Mesenchymal stem cell (in vitro differentiated cells and primary cell): Measurements from ENCODE around the gene SNAPC4.

Experiments
- DNase-seq: peaks from one replicate; pipeline ENCODE4 v3.0.0-alpha.2; 2013
- H2AFZ ChIP-seq: one replicate; pipeline ENCODE4 v1.6.1; 2013; ENCODE audit warnings: low read depth, mild to moderate bottlenecking, control low read depth, inconsistent platforms, low read length, moderate library complexity
- H2AK5ac ChIP-seq: 2 replicates; pipeline ENCODE4 v1.6.1; 2013; ENCODE audit warnings: low read length, moderate library complexity, mild to moderate bottlenecking, inconsistent platforms; ENCODE audit not compliant: severe bottlenecking
- H2BK120ac ChIP-seq: one replicate; pipeline ENCODE4 v1.6.1; 2013; ENCODE audit warnings: low read depth, mild to moderate bottlenecking, inconsistent platforms, low read length, moderate library complexity
- H2BK12ac ChIP-seq, 2 experiments: one replicate each; pipeline ENCODE4 v1.6.1; 2013; ENCODE audit warnings: inconsistent platforms in 2 of 2, low read length in 2 of 2, mild to moderate bottlenecking in 2 of 2, moderate library complexity in 2 of 2, control low read depth in 1 of 2
- H2BK15ac ChIP-seq: one replicate; pipeline ENCODE4 v1.6.1; 2013; ENCODE audit warnings: mild to moderate bottlenecking, low read depth, inconsistent platforms; ENCODE audit not compliant: poor library complexity, severe bottlenecking
- H2BK5ac ChIP-seq: 2 replicates; pipeline ENCODE4 v1.6.1; 2013; ENCODE audit warnings: low read depth, mild to moderate bottlenecking, low read length, control low read depth, inconsistent platforms; ENCODE audit not compliant: poor library complexity, severe bottlenecking
- H3K14ac ChIP-seq, 2 experiments: one replicate each; pipeline ENCODE4 v1.6.1; 2013; ENCODE audit warnings: inconsistent platforms in 2 of 2, low read length in 2 of 2, control low read depth in 1 of 2, mild to moderate bottlenecking in 1 of 2, moderate library complexity in 1 of 2
- H3K18ac ChIP-seq, 2 experiments: one replicate each; pipeline ENCODE4 v1.6.1; 2013; ENCODE audit warnings: inconsistent platforms in 2 of 2, low read length in 2 of 2, control low read depth in 1 of 2, low read depth in 1 of 2, mild to moderate bottlenecking in 1 of 2
- H3K23ac ChIP-seq, 2 experiments: one replicate each; pipeline ENCODE4 v1.6.1; 2013; ENCODE audit warnings: inconsistent platforms in 2 of 2, low read length in 2 of 2, mild to moderate bottlenecking in 2 of 2, moderate library complexity in 2 of 2, control low read depth in 1 of 2
- H3K27ac ChIP-seq: 2 replicates; pipeline ENCODE4 v1.5.1; 2013; ENCODE audit warnings: mild to moderate bottlenecking, moderate library complexity, low read length, control low read depth, inconsistent platforms; ENCODE audit not compliant: poor library complexity, severe bottlenecking
- H3K27me3 ChIP-seq, 2 experiments: 2 replicates each; pipeline versions ENCODE4 v1.6.1 to v1.7.0; 2013; ENCODE audit warnings: low read length in 2 of 2, mild to moderate bottlenecking in 2 of 2, moderate library complexity in 2 of 2, control low read depth in 1 of 2, inconsistent platforms in 1 of 2; ENCODE audit not compliant: control insufficient read depth in 1 of 2, insufficient read depth in 1 of 2
- H3K36me3 ChIP-seq, 2 experiments: 2 replicates each; pipeline versions ENCODE4 v1.6.1 to v1.7.0; 2013; ENCODE audit warnings: low read length in 2 of 2, control low read depth in 1 of 2, inconsistent platforms in 1 of 2, low read depth in 1 of 2, mild to moderate bottlenecking in 1 of 2; ENCODE audit not compliant: insufficient read depth in 2 of 2, control insufficient read depth in 1 of 2
- H3K4ac ChIP-seq, 2 experiments: one replicate each; pipeline ENCODE4 v1.6.1; 2013; ENCODE audit warnings: inconsistent platforms in 2 of 2, low read length in 2 of 2, mild to moderate bottlenecking in 2 of 2, moderate library complexity in 2 of 2, control low read depth in 1 of 2, low read depth in 1 of 2
- H3K4me1 ChIP-seq: 2 replicates; pipeline ENCODE4 v1.6.1; 2013; ENCODE audit warnings: low read depth, low read length, control low read depth; ENCODE audit not compliant: control insufficient read depth, insufficient read depth
- H3K4me2 ChIP-seq: 2 replicates; pipeline ENCODE4 v1.6.1; 2013; ENCODE audit warnings: low read length, mild to moderate bottlenecking, inconsistent platforms; ENCODE audit not compliant: poor library complexity, severe bottlenecking
- H3K4me3 ChIP-seq, 2 experiments: 2 replicates each; pipeline versions ENCODE4 v1.5.1 to v1.7.0; 2013; ENCODE audit warnings: low read length in 2 of 2, mild to moderate bottlenecking in 2 of 2, control low read depth in 1 of 2, low read depth in 1 of 2; ENCODE audit not compliant: insufficient read depth in 1 of 2
- H3K79me1 ChIP-seq: replicated peaks from 2 replicates; pipeline ENCODE4 v1.6.1; 2013; ENCODE audit warnings: mild to moderate bottlenecking, control low read depth, low read length, inconsistent platforms; ENCODE audit not compliant: poor library complexity, severe bottlenecking
- H3K9ac ChIP-seq: 2 replicates; pipeline ENCODE4 v1.7.0; 2013; ENCODE audit warnings: mild to moderate bottlenecking, low read length, moderate library complexity
- H3K9me3 ChIP-seq: 2 replicates; pipeline ENCODE4 v1.7.0; 2013; ENCODE audit warnings: mild to moderate bottlenecking, low read length; ENCODE audit not compliant: control insufficient read depth
- H4K8ac ChIP-seq: one replicate; pipeline ENCODE4 v1.6.1; 2013; ENCODE audit warnings: inconsistent platforms, mild to moderate bottlenecking, low read length, moderate library complexity
- H4K91ac ChIP-seq: one replicate; pipeline ENCODE4 v1.6.1; 2013; ENCODE audit warnings: mild to moderate bottlenecking, low read length, inconsistent platforms
- WGBS: methylation state at CpG from one replicate; pipeline ENCODE4 v1.1.7; 2013; ENCODE audit warnings: mixed read lengths; 5-methylcytosine and 5-hydroxymethylcytosine counted together

Gene SNAPC4

GRCh38 chr9:136423432-136424146 lies 23.6 kb upstream of the SNAPC4 start:
- no peak for DNase-seq

GRCh38 chr9:136422876-136423275 lies 22.9 kb upstream of the SNAPC4 start:
- no peak overlapping the region for H2BK15ac ChIP-seq
- H4K91ac ChIP-seq = no peak overlapping the region
- H4K8ac ChIP-seq = no peak overlapping the region
- no peak overlapping the region for H3K4ac ChIP-seq
- H3K14ac ChIP-seq = no peak overlapping the region
- H3K9ac ChIP-seq = no peak overlapping the region
- no peak overlapping the region for H3K4me3 ChIP-seq
- no peak overlapping the region for H3K23ac ChIP-seq
- no peak overlapping the region for H2AFZ ChIP-seq
- peaks cover 3% of the 10 kb centered on the region for H3K4me1 ChIP-seq
- H3K9me3 ChIP-seq = no peaks in the 10 kb centered on the region
- H2AK5ac ChIP-seq = no peak overlapping the region
- WGBS = 98% methylated on average over 26 of the region's 26 CpGs
- H3K27ac ChIP-seq = no peak overlapping the region
- no peak for DNase-seq
- no peak overlapping the region for H3K4me2 ChIP-seq
- no peak overlapping the region for H2BK12ac ChIP-seq
- H3K36me3 ChIP-seq = peaks cover 72 to 76% of the 10 kb centered on the region in 2 experiments
- H3K18ac ChIP-seq = no peak overlapping the region
- H3K79me1 ChIP-seq = peaks cover 36% of the 10 kb centered on the region
- H2BK5ac ChIP-seq = no peak overlapping the region
- H3K27me3 ChIP-seq = no peaks in the 10 kb centered on the region
- H2BK120ac ChIP-seq = no peak overlapping the region

More at GRCh38 chr9:136423432-136424146, 23.6 kb upstream of the SNAPC4 start:
- H2AK5ac ChIP-seq = no peak overlapping the region
- no peaks in the 10 kb centered on the region for H3K27me3 ChIP-seq
- H3K4me1 ChIP-seq = peaks cover 3% of the 10 kb centered on the region
- no peak overlapping the region for H3K14ac ChIP-seq
- H3K18ac ChIP-seq = no peak overlapping the region
- H3K4me2 ChIP-seq = no peak overlapping the region
- no peak overlapping the region for H2AFZ ChIP-seq
- no peak overlapping the region for H2BK12ac ChIP-seq
- no peak overlapping the region for H2BK5ac ChIP-seq
- H3K9ac ChIP-seq = no peak overlapping the region
- peaks cover 69% of the 10 kb centered on the region in 2 experiments for H3K36me3 ChIP-seq
- H3K27ac ChIP-seq = no peak overlapping the region
- no peak overlapping the region for H2BK15ac ChIP-seq
- 94% methylated on average over 43 of the region's 43 CpGs for WGBS
- no peak overlapping the region for H4K91ac ChIP-seq
- no peak overlapping the region for H3K23ac ChIP-seq
- H3K9me3 ChIP-seq = no peaks in the 10 kb centered on the region
- no peak overlapping the region for H2BK120ac ChIP-seq
- H4K8ac ChIP-seq = no peak overlapping the region
- no peak overlapping the region for H3K4ac ChIP-seq
- H3K79me1 ChIP-seq = peaks cover 31% of the 10 kb centered on the region
- no peak overlapping the region for H3K4me3 ChIP-seq

GRCh38 chr9:136421791-136422190 lies 21.8 kb upstream of the SNAPC4 start:
- H3K4me3 ChIP-seq = no peak overlapping the region
- H3K4me2 ChIP-seq = no peak overlapping the region
- no peak overlapping the region for H2AK5ac ChIP-seq
- peaks cover 3% of the 10 kb centered on the region for H3K4me1 ChIP-seq
- H3K27me3 ChIP-seq = no peaks in the 10 kb centered on the region
- no peak overlapping the region for H4K8ac ChIP-seq
- H3K18ac ChIP-seq = no peak overlapping the region
- no peak overlapping the region for H3K4ac ChIP-seq
- no peak overlapping the region for H4K91ac ChIP-seq
- H2BK120ac ChIP-seq = no peak overlapping the region
- H3K9ac ChIP-seq = no peak overlapping the region
- no peak overlapping the region for H2AFZ ChIP-seq
- WGBS = 93% methylated on average over 21 of the region's 21 CpGs
- no peak overlapping the region for H3K27ac ChIP-seq
- H3K36me3 ChIP-seq = peaks cover 82 to 87% of the 10 kb centered on the region in 2 experiments
- H2BK5ac ChIP-seq = no peak overlapping the region
- no peak overlapping the region for H3K23ac ChIP-seq
- H3K9me3 ChIP-seq = no peaks in the 10 kb centered on the region
- H2BK12ac ChIP-seq = no peak overlapping the region
- H3K79me1 ChIP-seq = peaks cover 40% of the 10 kb centered on the region
- no peak for DNase-seq
- no peak overlapping the region for H3K14ac ChIP-seq
- H2BK15ac ChIP-seq = no peak overlapping the region

GRCh38 chr9:136419092-136419420 lies 19.1 kb upstream of the SNAPC4 start:
- no peak overlapping the region for H3K9ac ChIP-seq
- H3K4me1 ChIP-seq = no peaks in the 10 kb centered on the region
- no peak overlapping the region for H4K91ac ChIP-seq
- WGBS = 97% methylated on average over 12 of the region's 12 CpGs
- no peaks in the 10 kb centered on the region for H3K9me3 ChIP-seq
- H2BK12ac ChIP-seq = no peak overlapping the region
- no peaks in the 10 kb centered on the region for H3K27me3 ChIP-seq
- H3K14ac ChIP-seq = no peak overlapping the region
- no peak for DNase-seq
- no peak overlapping the region for H2BK5ac ChIP-seq
- peaks cover 94% of the 10 kb centered on the region in 2 experiments for H3K36me3 ChIP-seq
- no peak overlapping the region for H3K4me3 ChIP-seq
- no peak overlapping the region for H3K23ac ChIP-seq
- no peak overlapping the region for H2AK5ac ChIP-seq
- H3K18ac ChIP-seq = no peak overlapping the region
- H2BK15ac ChIP-seq = no peak overlapping the region
- no peak overlapping the region for H2BK120ac ChIP-seq
- no peak overlapping the region for H4K8ac ChIP-seq
- no peak overlapping the region for H3K4ac ChIP-seq
- H3K27ac ChIP-seq = no peak overlapping the region
- no peak overlapping the region for H3K4me2 ChIP-seq
- no peak overlapping the region for H2AFZ ChIP-seq
- H3K79me1 ChIP-seq = peaks cover 49% of the 10 kb centered on the region
